K562 (cell line): ENCODE measurements around the gene CXCL13. TPM values are rescaled to one million over a fixed set of nuclear protein-coding genes. Genes with fewer than 3 reads are reported as not detected.
A peak's percentile ranks its signal among the peaks of the same experiment; 100 is the strongest.

Source experiments
- ATAC-seq: fragments of 200-7000 bp; cut with Tn5 transposase; 3 replicates; pipeline ENCODE4 v1.9.1; 2020; ENCODE audit warnings: moderate library complexity
- Bru-seq: library from RNA; stranded (reverse); fragments of 400-500 nt; gene quantifications from one replicate; lab custom pipeline; 2021; lab: Mats Ljungman, UMichigan
- BruChase-seq, 2 experiments: library from RNA; stranded (reverse); fragments of 400-500 nt; gene quantifications; one replicate each; lab custom pipeline; 2021; lab: Mats Ljungman, UMichigan
- BruUV-seq: library from RNA; stranded (reverse); fragments of 400-500 nt; replicated peaks from 2 replicates; lab custom pipeline; 2021; lab: Mats Ljungman, UMichigan
- CTCF ChIA-PET: fragments of 300-600 bp; formaldehyde crosslinking; extraction: SDS; loops from one replicate; lab custom pipeline; 2021; ENCODE audit warnings: low intra/inter-chr PET ratio; lab: Yijun Ruan, JAX
- POLR2A ChIA-PET: fragments of 300-600, 350-650 bp; sonication (Branson Sonifier 250); formaldehyde crosslinking; extraction: SDS; loops from one replicate; lab custom pipeline; 2021; ENCODE audit warnings: antibody characterized with exemption, inconsistent platforms; lab: Yijun Ruan, JAX
- DNase-seq, 4 experiments: peaks; one replicate each; pipeline versions ENCODE4 v3.0.0 to v3.0.0-alpha.2; 2011 to 2018; ENCODE audit warnings: low spot score in 3 of 4, mixed read lengths in 3 of 4; ENCODE audit errors: extremely low read depth in 1 of 4
- FAIRE-seq: peaks from 2 replicates; lab custom pipeline; 2011; peaks lifted over from hg19 to GRCh38; lab: Jason Lieb, UNC
- H2AFZ ChIP-seq: 2 replicates; pipeline ENCODE4 v1.6.0; 2011; ENCODE audit warnings: low read depth, low read length, control low read depth, inconsistent platforms
- H3K27ac ChIP-seq: fragments of 200-600 bp; 3 replicates; pipeline ENCODE4 v1.8.0; 2011; ENCODE audit warnings: low read depth, mild to moderate bottlenecking, control low read depth, inconsistent platforms, low read length, moderate library complexity, mixed read lengths; ENCODE audit errors: extremely low read depth
- H3K27me3 ChIP-seq, 2 experiments: fragments of 300-600 bp in 1 of 2; 2 replicates in 1 of 2; 3 replicates in 1 of 2; pipeline versions ENCODE4 v1.6.0 to v1.8.0; 2011; ENCODE audit warnings: inconsistent platforms in 2 of 2, low read length in 2 of 2, mild to moderate bottlenecking in 1 of 2, mixed read lengths in 1 of 2, moderate library complexity in 1 of 2; ENCODE audit not compliant: control insufficient read depth in 2 of 2, insufficient read depth in 2 of 2
- H3K36me3 ChIP-seq: fragments of 300-600 bp; 3 replicates; pipeline ENCODE4 v1.8.0; 2011; ENCODE audit warnings: mild to moderate bottlenecking, low read length, inconsistent platforms; ENCODE audit not compliant: control insufficient read depth, insufficient read depth
- H3K4me1 ChIP-seq, 2 experiments: fragments of 200-600 bp in 1 of 2; replicated peaks in 1 of 2; 2 replicates in 1 of 2; 3 replicates in 1 of 2; pipeline versions ENCODE4 v1.5.1 to v1.8.0; 2011; ENCODE audit warnings: inconsistent platforms in 2 of 2, low read length in 2 of 2, mild to moderate bottlenecking in 1 of 2, mixed read lengths in 1 of 2, moderate library complexity in 1 of 2; ENCODE audit not compliant: control insufficient read depth in 2 of 2, insufficient read depth in 2 of 2
- H3K4me2 ChIP-seq: 2 replicates; pipeline ENCODE4 v1.6.1; 2011; ENCODE audit warnings: low read length, control low read depth, inconsistent platforms, mixed read lengths; ENCODE audit not compliant: insufficient read depth
- H3K4me3 ChIP-seq: fragments of 200-600 bp; sonication (generic), shearing (Covaris generic); 2 replicates; pipeline ENCODE4 v1.5.1; 2016; ENCODE audit warnings: control low read depth, inconsistent platforms
- H3K79me2 ChIP-seq: fragments of 200-600 bp; 3 replicates; pipeline ENCODE4 v1.8.0; 2011; ENCODE audit warnings: low read length, inconsistent platforms; ENCODE audit not compliant: control insufficient read depth, insufficient read depth
- H3K9ac ChIP-seq, 2 experiments: 2 replicates each; pipeline versions ENCODE4 v1.6.0 to v1.6.1; 2011; ENCODE audit warnings: low read depth in 2 of 2, low read length in 2 of 2, control low read depth in 1 of 2, inconsistent platforms in 1 of 2, mild to moderate bottlenecking in 1 of 2, mixed read lengths in 1 of 2; ENCODE audit not compliant: insufficient read depth in 1 of 2
- H3K9me1 ChIP-seq: one replicate; pipeline ENCODE4 v1.6.0; 2011; ENCODE audit warnings: inconsistent platforms, mild to moderate bottlenecking, low read length, moderate library complexity; ENCODE audit not compliant: control insufficient read depth, insufficient read depth
- H3K9me3 ChIP-seq: replicated peaks from 2 replicates; pipeline ENCODE4 v1.5.1; 2011; ENCODE audit warnings: low read depth, low read length, inconsistent platforms; ENCODE audit not compliant: control insufficient read depth, insufficient read depth
- H4K20me1 ChIP-seq: replicated peaks from 2 replicates; pipeline ENCODE4 v1.6.1; 2011; ENCODE audit warnings: low read length, inconsistent platforms, mixed read lengths; ENCODE audit not compliant: control insufficient read depth, insufficient read depth
- BHLHE40 ChIP-seq: IDR thresholded peaks from 2 replicates; pipeline ENCODE4 v1.6.1; 2011; ENCODE audit warnings: low read length, improper control_type of control experiment
- C11orf30 ChIP-seq: fragments of 450-650 bp; IDR thresholded peaks from 2 replicates; pipeline ENCODE4 v1.6.1; 2016; ENCODE audit warnings: low read depth, mild to moderate bottlenecking
- CBX5 ChIP-seq: IDR thresholded peaks from 2 replicates; pipeline ENCODE4 v1.6.1; 2014; ENCODE audit warnings: low read depth, borderline replicate concordance
- CXXC5 ChIP-seq: fragments of 250-450 bp; sonication (Bioruptor Pico); IDR thresholded peaks from 2 replicates; pipeline ENCODE4 v1.8.0; 2022; ENCODE audit warnings: inconsistent platforms, mild to moderate bottlenecking, moderate library complexity
- FOS ChIP-seq: IDR thresholded peaks from 3 replicates; pipeline ENCODE4 v1.6.1; 2011; ENCODE audit not compliant: insufficient read length; ENCODE audit errors: extremely low read depth
- KAT2B ChIP-seq: IDR thresholded peaks from one replicate; pipeline ENCODE4 v1.6.1; 2012; ENCODE audit warnings: low read depth, mild to moderate bottlenecking, control low read depth, inconsistent platforms, low read length, moderate library complexity
- MAFF ChIP-seq: IDR thresholded peaks from 2 replicates; pipeline ENCODE4 v1.6.1; 2012; ENCODE audit warnings: low read length, improper control_type of control experiment
- MTA2 ChIP-seq: fragments of 450-650 bp; IDR thresholded peaks from 2 replicates; pipeline ENCODE4 v1.6.1; 2016; ENCODE audit warnings: low read depth
- MYBL2 ChIP-seq, 2 experiments: fragments of 450-650 bp in 1 of 2; sonication (generic) in 1 of 2; formaldehyde crosslinking in 1 of 2; IDR thresholded peaks; 2 replicates each; pipeline versions ENCODE4 v1.6.1 to v1.8.1; 2017 to 2022; ENCODE audit warnings: borderline replicate concordance in 1 of 2, inconsistent platforms in 1 of 2, low read depth in 1 of 2, mild to moderate bottlenecking in 1 of 2, missing genetic modification reagents in 1 of 2, moderate library complexity in 1 of 2
- NFIC ChIP-seq: fragments of 450-650 bp; IDR thresholded peaks from 2 replicates; pipeline ENCODE4 v1.6.1; 2017; ENCODE audit warnings: mild to moderate bottlenecking, inconsistent platforms
- RFX7 ChIP-seq: fragments of 250-450 bp; sonication (Bioruptor Pico); IDR thresholded peaks from 2 replicates; pipeline ENCODE4 v1.5.1; 2021; ENCODE audit warnings: mild to moderate bottlenecking
- SRSF1 ChIP-seq: fragments of 200-400 bp; formaldehyde crosslinking; IDR thresholded peaks from 2 replicates; pipeline ENCODE4 v1.6.1; 2017; ENCODE audit warnings: mild to moderate bottlenecking, low read depth, low read length, moderate library complexity
- SUPT5H ChIP-seq: fragments of 450-650 bp; IDR thresholded peaks from 2 replicates; pipeline ENCODE4 v1.6.1; 2016
- WGBS: fragments of 100-300 bp; shearing (Covaris generic); methylation state at CpG from one replicate; pipeline ENCODE4 v1.1.6; 2016; ENCODE audit warnings: low coverage, mixed read lengths; ENCODE audit not compliant: insufficient coverage; ENCODE audit errors: missing lambda C conversion rate; 5-methylcytosine and 5-hydroxymethylcytosine counted together
- in situ Hi-C: fragments of 300-500 bp; cut with MboI; formaldehyde crosslinking; loops from 4 replicates; pipeline ENCODE4 v1.15.0; 2018; ENCODE audit warnings: inconsistent platforms, mixed read lengths
- intact Hi-C: fragments of 100-400 bp; cut with micrococcal nuclease; formaldehyde crosslinking; loops from 2 replicates; pipeline ENCODE4 v1.14.2; 2022
- long read RNA-seq, 3 experiments: library from polyadenylated mRNA in 2 of 3; library from RNA in 1 of 3; unstranded in 2 of 3; stranded (forward) in 1 of 3; transcript quantifications; one replicate each; pipeline ENCODE4 v2.0.0, GENCODE V29; 2019 to 2022
- polyA minus RNA-seq, 3 experiments: library from RNA; depleted of rRNA, polyadenylated mRNA; stranded (reverse); fragments of >200 nt; gene quantifications; 2 replicates each; pipeline ENCODE4 v1.2.3, GENCODE V29; 2011
- polyA plus RNA-seq, 8 experiments: library from polyadenylated mRNA; depleted of rRNA in 4 of 8; stranded (reverse) in 5 of 8; unstranded in 3 of 8; fragments of >200 nt; fragmentation: Nextera tagmentation in 2 of 8; fragmentation: Illumina TruSeq in 1 of 8; extraction: Ambion mirVana in 2 of 8; extraction: Trizol in 1 of 8; gene quantifications; 2 replicates each; pipeline versions ENCODE4 v1.2.1 to v1.2.3, GENCODE V29; 2011 to 2014; ENCODE audit warnings: inconsistent platforms in 1 of 8, missing spikeins in 1 of 8
- total RNA-seq, 7 experiments: library from RNA; depleted of rRNA in 6 of 7; stranded (reverse); fragments of >200 nt in 6 of 7; fragmentation: Illumina TruSeq in 2 of 7; extraction: Trizol in 2 of 7; gene quantifications; 2 replicates each; pipeline versions ENCODE4 v1.2.1 to v1.2.3, GENCODE V29; 2011 to 2021; ENCODE audit warnings: low replicate concordance in 1 of 7
- TF ChIP-seq, protein P1 (sequence below): IDR thresholded peaks from 2 replicates; pipeline ENCODE4 v1.6.1; 2014; ENCODE audit warnings: antibody characterized with exemption
- TF ChIP-seq, protein P2 (sequence below): IDR thresholded peaks from 2 replicates; pipeline ENCODE4 v1.6.1; 2011; ENCODE audit not compliant: insufficient read length; ENCODE audit errors: extremely low read depth

CXCL13 gene, protein sequence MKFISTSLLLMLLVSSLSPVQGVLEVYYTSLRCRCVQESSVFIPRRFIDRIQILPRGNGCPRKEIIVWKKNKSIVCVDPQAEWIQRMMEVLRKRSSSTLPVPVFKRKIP
- not detected in 2 replicates for total RNA-seq (2011; cell fraction: chromatin; rRNA removed; ENCODE audit: low replicate concordance)
- not detected in 2 replicates for total RNA-seq (2011; cell fraction: nucleolus; rRNA removed)
- total RNA-seq (2011; cell fraction: nucleoplasm; rRNA removed): not detected in 2 replicates
- total RNA-seq (2014; rRNA removed): not detected in 2 replicates
- not detected in 2 replicates for total RNA-seq (2014; rRNA removed; fragmentation: Illumina TruSeq; extraction: Trizol)
- total RNA-seq (2015; rRNA removed; fragmentation: Illumina TruSeq; extraction: Trizol): not detected in 2 replicates
- not detected in 2 replicates for total RNA-seq (2021)
- polyA plus RNA-seq (2011; rRNA removed): not detected in 2 replicates
- polyA plus RNA-seq (2011; cell fraction: cytosol; rRNA removed): not detected in 2 replicates
- not detected in 2 replicates for polyA plus RNA-seq (2011; cell fraction: nucleus; rRNA removed)
- polyA plus RNA-seq (2012): not detected in 2 replicates
- not detected in 2 replicates for polyA plus RNA-seq (2014; fragmentation: Illumina TruSeq; extraction: Trizol)
- polyA plus RNA-seq (2014; fragmentation: Nextera tagmentation; extraction: Ambion mirVana): not detected
- not detected in 2 replicates for polyA plus RNA-seq (2014; rRNA removed)
- polyA minus RNA-seq (2011; rRNA and poly(A)+ RNA removed): not detected in 2 replicates
- not detected in 2 replicates for polyA minus RNA-seq (2011; cell fraction: cytosol; rRNA and poly(A)+ RNA removed)
- not detected in 2 replicates for polyA minus RNA-seq (2011; cell fraction: nucleus; rRNA and poly(A)+ RNA removed)
- not detected for Bru-seq, nascent RNA
- percentile 5 among the genes with signal in this experiment for BruChase-seq, experiment 1, labeled RNA remaining after a 2-hour chase
- BruChase-seq, experiment 2, labeled RNA remaining after a 6-hour chase: percentile 11 among the genes with signal in this experiment
- long read RNA-seq, experiment 1: 0 reads
- long read RNA-seq, experiment 2: 0 reads
- long read RNA-seq, experiment 3: 0 reads

DNA sequence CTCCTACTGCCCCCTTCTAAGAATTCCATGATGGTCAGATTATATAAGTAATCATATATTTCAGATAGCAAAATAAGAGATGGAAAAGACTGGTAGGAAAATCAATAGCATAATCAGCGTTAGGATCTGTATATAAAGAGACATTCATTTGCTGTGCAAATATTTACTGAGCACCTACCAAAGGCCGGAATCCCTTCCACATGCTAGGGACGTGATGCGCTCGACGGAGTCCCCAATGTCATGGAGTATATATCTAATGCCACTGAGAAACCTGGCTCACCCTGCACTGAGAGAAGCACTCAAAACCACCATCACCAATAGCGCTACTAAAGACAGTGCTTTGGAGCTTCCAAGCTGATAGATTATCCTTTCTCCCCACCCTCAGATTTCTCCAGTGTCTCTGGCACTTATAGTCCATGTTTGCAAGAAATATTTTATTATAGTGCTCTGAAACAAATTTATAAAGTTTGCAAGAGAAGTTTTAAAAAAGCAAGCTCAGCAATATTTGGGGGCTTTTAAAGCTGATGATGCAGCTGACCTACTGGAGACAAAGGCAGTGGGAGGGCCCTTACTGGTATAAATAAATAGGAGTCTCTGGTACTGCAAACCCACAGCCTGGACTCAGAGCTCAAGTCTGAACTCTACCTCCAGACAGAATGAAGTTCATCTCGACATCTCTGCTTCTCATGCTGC lies at the start of gene CXCL13:
Gene CXCL13 (plus strand): TSS at position 611 of the 693 bp plus-strand sequence. CDS start 46 bp downstream, at position 657.
- Histone ChIP-seq H3K27ac (no peak within 1 kb of the TSS), H2AFZ (no peak within 1 kb of the TSS), H3K4me2 (no peak within 1 kb of the TSS), H3K36me3 (no peaks in the 10 kb centered on the region), H3K9me3 (no peaks in the 10 kb centered on the region), H3K4me1 (no peaks in the 10 kb centered on the region), H3K79me2 (no peaks in the 10 kb centered on the region), H4K20me1 (no peaks in the 10 kb centered on the region), H3K27me3 (peaks cover 4 to 6% of the 10 kb centered on the region in 2 experiments; a peak in 2 of 5 replicates), H3K9me1 (no peaks in the 10 kb centered on the region), H3K9ac (no peak within 1 kb of the TSS), H3K4me3 (no peak within 1 kb of the TSS)
- no TSS peak for BruUV-seq
- FAIRE-seq (no peak), DNase-seq (no peak), ATAC-seq (no peak)
- intact Hi-C loops (loop anchor here (10.0 kb wide), 1 partner anchor 361 kb away; no protein-coding TSS in a partner anchor), in situ Hi-C loops (loop anchor here (10.0 kb wide), 1 partner anchor 231 kb away; no protein-coding TSS in a partner anchor)
- WGBS: 3% methylated on average over 8 of the region's 8 CpGs
- ChIA-PET POLR2A (interaction anchor here (0.6 kb wide), 1 partner anchor 65 kb away, joined by 3 read pairs; no protein-coding TSS in a partner anchor), CTCF (no interaction called here)
- TF ChIP-seq FOS: no peak
- TF ChIP-seq, protein P1, sequence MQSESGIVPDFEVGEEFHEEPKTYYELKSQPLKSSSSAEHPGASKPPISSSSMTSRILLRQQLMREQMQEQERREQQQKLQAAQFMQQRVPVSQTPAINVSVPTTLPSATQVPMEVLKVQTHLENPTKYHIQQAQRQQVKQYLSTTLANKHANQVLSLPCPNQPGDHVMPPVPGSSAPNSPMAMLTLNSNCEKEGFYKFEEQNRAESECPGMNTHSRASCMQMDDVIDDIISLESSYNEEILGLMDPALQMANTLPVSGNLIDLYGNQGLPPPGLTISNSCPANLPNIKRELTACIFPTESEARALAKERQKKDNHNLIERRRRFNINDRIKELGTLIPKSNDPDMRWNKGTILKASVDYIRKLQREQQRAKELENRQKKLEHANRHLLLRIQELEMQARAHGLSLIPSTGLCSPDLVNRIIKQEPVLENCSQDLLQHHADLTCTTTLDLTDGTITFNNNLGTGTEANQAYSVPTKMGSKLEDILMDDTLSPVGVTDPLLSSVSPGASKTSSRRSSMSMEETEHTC: no peak
- TF ChIP-seq MYBL2 (IDR thresholded peaks at IDR 0.05; ENCODE audit: low read depth): no peak
- no peak for TF ChIP-seq MYBL2 (CRISPR knock-in tag; IDR thresholded peaks at IDR 0.05; ENCODE audit: borderline replicate concordance)
- no peak for TF ChIP-seq NFIC
- no peak for TF ChIP-seq CXXC5 (CRISPR knock-in tag)
- TF ChIP-seq, protein P2, sequence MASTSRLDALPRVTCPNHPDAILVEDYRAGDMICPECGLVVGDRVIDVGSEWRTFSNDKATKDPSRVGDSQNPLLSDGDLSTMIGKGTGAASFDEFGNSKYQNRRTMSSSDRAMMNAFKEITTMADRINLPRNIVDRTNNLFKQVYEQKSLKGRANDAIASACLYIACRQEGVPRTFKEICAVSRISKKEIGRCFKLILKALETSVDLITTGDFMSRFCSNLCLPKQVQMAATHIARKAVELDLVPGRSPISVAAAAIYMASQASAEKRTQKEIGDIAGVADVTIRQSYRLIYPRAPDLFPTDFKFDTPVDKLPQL: no peak
- peak; percentile 66; the same call in 1 of the 2 replicates for TF ChIP-seq C11orf30
- TF ChIP-seq MTA2: no peak
- no peak for TF ChIP-seq SRSF1
- no peak for TF ChIP-seq BHLHE40
- no peak for TF ChIP-seq KAT2B
- no peak for TF ChIP-seq RFX7 (CRISPR knock-in tag)
- no peak for TF ChIP-seq SUPT5H
- no peak for TF ChIP-seq CBX5
- peak; percentile 94 for TF ChIP-seq MAFF
